HG02678 (cell line): ENCODE results near the gene MRPL10.

Experiments used
- ATAC-seq: cut with Tn5 transposase; IDR thresholded peaks from one replicate; pipeline ENCODE4 v1.9.1; 2021; ENCODE audit warnings: mild to moderate bottlenecking, moderate library complexity; ENCODE audit not compliant: unreplicated experiment

The MRPL10 gene

GRCh38 chr17:47860386-47860785 lies 29.0 kb upstream of the MRPL10 start:
- ATAC-seq, result no peak

GRCh38 chr17:47857551-47858455 lies 26.5 kb upstream of the MRPL10 start:
- ATAC-seq, result no peak

- ATAC-seq, result no peak
These were observed 25.5 kb upstream of the MRPL10 start for GRCh38 chr17:47856830-47857229.

GRCh38 chr17:47855737-47856136 lies 24.4 kb upstream of the MRPL10 start:
- ATAC-seq, result no peak

DNA sequence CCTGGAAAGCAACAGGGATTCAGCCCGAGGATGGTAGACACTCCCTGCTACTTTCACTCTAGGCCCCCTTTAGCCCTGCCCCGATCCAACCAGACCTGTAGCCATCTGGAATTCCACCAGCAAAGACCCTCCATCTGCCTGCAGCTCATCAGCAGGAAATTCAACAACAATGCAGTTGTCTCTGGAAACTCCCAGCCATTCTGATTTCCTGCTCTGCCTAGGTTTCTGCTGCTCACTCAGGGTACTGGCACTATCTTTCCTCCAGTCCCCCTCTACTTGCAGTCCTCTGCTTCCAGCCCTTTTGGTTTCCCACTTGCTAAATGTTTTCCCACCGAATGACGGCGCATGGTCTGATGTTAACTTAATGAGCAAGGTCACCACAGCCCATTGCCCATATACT lies 22.3 kb upstream of the MRPL10 start:
- ATAC-seq, result no peak

GRCh38 chr17:47852113-47852949 lies 21.0 kb upstream of the MRPL10 start:
- no peak for ATAC-seq

GRCh38 chr17:47851764-47852112 lies 20.4 kb upstream of the MRPL10 start:
- ATAC-seq, result no peak

DNA sequence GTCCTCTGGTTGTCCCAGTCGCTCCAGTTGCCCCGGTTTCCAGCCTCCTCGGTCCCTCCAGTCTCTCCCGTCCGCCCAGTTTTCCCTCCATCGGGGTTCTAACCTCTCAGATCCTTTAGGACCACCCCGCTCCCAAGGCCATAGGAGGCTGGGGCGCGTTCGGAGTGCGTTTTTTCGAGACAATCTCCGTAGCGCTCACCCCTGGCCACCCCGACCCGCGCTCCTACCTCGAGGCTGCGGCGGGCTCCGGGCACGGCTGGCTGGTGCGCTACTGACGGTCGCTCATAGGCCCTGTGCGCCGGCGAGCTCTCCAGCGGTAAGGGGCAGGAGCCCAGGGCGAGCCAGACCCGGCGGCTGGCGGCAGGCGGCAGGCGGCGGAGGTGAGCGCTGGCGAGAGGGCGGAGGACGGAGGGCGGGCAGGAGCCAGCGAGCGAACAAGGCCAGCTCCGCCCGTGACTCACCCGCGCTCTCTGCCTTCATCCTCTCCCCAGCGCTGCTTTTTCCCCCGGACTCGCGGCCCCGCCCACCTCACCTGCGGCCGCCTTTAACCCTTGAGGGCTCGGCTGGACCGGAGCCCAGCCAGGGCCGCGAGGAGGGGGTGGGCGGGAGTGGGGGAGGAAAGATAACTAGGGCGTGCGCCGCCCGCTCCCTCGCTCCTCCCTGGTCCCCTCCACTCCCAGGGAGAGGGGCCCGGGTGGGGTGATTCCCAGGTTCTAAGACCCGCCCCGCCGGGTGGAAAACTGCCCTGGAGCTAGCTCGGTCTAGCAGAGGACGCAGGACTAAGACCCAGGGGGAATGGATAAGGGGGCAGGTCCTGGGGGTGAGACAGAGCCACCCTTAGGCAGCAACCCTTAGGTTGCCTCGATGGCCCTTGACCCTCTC lies 19.6 kb upstream of the MRPL10 start, which contains the start of gene SP6:
Gene SP6 (minus strand): TSS at position 472 of the 882 bp plus-strand sequence. CDS start 2,734 bp downstream, outside the sequence.
- ATAC-seq, result no peak

DNA sequence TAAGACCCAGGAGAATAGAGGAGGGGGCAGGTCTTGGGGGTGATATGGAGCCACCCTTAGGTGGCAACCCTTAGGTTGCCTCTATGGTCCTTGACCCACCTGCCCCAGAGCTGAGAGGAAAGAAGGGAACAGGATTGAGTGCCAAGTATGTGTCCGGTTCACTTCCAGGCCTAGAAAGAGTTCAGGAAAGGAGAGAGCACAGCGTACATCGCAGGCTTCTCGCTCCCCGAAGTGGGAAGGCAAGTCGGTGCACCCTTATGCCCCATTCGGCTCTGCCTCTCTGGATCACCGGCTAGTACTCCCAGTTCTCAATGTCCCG lies 19.0 kb upstream of the MRPL10 start:
- ATAC-seq, result no peak

GRCh38 chr17:47848198-47848513 lies 16.8 kb upstream of the MRPL10 start:
- no peak for ATAC-seq

- ATAC-seq, result no peak
These were observed 16.2 kb upstream of the MRPL10 start for GRCh38 chr17:47847341-47848197.

DNA sequence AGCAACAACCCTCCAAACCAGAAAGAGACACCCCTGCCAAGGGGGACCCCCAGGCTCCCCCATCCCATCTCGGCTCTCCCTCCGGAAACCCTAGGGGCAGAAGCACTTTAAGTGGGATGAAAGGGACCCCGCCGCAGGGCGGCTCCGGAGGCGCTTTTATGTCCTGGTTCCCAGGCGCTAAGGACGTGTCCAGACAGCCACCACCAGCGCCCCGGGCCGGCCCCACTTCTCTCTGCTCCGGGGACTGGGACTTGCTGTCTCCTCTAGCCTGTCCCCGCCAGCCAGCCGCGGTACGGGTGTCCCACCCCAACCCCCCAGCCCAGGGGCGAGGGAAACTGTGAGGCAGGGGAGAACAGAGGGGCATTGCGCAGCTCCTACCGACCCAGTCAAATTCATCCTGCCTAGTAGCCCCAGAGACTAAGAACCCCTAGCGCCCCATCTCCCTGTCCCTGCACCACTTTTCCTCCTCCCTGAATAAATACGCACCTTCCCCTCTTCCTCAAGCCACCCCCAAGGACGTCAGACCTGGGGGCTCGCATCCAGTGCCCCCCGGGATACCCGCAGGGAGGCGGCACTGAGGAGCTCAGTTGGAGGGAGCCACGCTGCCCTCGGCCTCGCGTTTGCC lies 15.5 kb upstream of the MRPL10 start:
- ATAC-seq, result no peak

DNA sequence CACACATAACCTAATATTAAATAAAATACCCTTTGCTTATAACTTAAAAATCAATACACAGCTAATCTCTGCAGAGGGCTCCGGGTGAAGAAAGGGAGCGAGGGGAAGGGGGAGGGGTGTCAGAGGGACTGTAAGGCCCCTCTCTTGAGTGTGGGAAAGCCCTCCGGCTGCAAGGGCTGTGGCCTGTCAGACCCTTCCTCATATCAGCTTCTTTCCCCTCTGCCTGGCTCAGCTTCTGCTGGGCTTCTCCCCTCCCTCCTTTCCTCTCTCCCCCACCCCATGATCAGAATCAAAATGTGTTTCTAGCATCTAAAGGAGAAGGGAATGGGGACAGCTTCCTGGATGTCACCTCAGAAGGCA lies 14.4 kb upstream of the MRPL10 start:
- ATAC-seq, result no peak

DNA sequence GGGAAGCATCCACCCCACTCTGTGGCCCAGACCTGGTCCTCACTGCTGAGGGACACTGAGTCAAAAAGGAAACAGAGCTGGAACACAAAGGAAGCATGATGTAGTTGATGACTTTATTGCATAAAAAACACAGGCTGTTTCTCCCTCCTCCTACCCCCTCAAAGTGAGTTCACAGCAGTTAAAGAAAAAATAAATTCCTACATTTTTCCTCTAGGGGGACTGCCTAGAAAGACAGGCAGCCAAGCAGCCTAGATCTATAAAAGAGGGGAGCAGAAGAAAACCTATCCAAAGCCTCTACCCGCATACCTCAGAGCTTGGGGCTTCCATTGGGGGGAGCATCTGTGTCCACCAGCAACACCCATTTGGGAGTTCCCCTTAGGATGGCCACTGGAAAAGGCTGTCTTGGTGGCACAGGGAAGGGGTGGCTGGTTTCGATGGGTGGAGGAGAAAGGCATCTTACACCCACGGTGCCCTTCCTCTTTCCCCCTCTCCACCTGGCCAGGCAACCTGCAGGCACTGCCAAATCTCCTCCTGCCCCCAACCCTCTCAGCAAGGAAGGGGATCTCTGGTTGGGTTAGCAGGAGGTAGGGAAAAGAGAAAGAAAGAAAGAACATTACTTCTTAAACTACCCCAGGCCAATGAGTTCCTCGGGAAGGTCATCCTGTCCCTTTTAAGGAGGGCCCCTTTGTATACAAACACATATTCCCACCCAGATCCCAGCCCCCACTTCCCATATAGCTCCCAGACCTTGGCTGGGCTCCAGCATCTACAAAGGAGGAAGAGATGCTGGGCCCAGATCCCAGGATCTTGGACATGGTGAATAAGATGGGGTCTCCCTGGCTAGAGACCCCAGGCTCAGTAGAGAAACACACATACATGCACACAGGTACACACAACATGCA lies 13.7 kb upstream of the MRPL10 start:
- ATAC-seq, result no peak

DNA sequence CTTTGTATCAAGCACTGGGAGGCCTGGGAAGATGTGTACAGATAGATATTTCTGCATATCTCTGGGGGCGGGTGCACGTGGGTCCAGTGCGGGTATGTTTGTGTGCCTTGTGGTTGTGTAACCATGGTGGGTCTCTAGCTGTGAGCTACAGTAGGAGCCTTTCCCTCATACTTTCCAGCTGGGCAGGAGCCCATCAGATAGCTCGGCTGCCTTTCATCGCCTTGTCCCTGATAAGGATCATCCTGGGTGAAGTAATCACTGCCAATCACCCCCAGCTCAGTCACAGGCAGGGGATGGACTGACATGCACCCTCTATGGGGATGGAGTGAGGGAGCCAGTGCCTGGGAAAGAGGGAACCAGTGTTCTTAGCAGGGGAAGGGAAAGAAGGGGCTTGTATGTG lies 12.9 kb upstream of the MRPL10 start:
- ATAC-seq, result no peak

DNA sequence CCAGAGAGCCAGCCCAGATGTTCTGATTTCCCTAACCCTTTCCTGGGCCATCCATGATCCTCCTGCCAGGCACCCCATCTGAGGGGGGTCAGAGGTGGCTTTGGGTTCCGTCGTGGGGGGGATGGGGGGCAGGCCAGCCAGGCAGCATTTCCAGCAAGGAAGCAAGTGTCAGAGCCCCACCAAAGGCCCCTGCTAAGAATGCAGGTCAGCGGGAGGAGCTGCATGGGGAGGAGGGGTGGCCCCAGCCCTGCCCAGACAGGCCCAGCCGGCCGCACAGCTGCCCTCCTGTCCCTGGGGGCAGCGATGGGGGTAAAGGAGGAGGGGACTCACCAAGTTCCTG lies 12.0 kb upstream of the MRPL10 start:
- ATAC-seq, result no peak

DNA sequence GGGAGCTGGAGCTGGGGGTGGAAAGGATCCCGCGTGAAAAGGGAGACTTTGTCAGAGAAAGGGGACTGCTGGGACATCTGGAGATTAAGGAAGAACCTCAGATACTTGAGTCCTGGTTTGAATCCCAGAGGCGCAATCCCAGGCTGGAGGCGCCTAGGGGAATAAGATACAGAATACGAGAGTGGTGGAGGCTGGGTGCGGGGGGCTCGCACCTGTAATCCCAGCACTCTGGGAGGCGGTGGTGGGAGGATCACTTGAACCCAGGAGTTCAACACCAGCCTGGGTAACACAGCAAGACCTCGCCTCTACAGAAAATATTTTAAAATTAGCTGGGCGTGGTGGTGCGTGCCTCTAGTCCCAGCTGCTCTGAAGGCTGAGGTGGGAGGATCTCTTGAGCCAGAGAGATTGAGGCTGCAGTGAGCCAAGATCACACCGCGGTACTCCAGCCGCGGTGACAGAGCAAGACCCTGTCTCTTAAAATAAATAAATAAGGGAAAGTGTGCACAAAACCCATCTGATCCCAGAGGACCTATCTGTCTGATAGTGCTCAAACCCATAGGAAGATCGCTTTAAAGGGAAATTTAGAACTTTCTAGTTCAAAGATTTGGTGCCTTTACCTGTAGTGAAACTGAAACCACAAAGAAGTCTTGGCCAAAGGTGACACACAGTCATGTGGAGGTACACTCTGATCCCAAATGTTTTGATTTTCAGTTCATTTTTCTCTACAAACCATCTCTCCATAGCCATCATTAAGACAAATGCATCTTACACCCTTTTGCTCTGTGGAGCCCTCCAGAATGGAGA lies 10.3 kb upstream of the MRPL10 start:
- ATAC-seq, result no peak

DNA sequence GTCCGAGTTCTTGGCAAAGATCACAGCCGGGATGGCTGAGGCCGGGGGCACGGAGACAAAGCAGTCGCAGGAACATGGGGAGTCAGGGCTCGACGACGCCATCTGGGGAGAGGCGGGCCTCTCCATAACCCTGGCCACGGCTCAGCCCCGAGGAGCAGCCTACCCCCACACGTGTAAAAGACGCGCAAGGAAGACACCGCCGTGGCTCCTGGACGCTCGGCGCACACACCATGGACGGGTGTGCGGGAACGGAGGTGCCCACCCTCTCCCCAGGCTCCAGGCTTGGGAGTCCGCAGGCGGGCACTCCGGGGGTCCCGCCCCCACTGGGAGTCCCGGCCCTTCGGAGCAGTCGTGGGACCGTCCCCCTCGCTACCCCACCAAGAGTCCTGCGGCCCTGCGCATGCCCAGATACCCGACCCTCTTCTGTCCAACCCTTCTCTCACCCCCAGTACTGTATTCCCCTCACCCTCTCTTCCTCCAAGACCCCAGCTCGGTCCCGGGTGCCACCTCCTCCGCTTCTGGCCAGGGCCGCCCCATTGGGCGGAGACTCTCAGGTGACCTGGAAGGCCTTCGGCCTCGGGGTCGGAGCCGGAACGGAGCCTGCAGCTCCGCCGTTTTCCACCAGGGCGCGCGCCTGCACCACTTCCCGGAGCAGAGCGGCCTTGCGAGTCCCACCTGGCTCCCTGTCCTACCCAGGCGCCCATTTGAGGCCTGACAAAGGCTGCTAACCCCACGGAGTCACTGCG lies 9.6 kb upstream of the MRPL10 start, which contains the start of gene SCRN2:
Gene SCRN2 (minus strand): TSS at position 532 of the 746 bp plus-strand sequence. CDS start 430 bp downstream, at position 102.
- ATAC-seq, result peak; percentile 83
